ENCODE data around the gene B3GALT6.
"Not testable (repeated sequence)": the region's sequence is repeated elsewhere in the genome, so short reads cannot be mapped to it uniquely, and the experiment has no call there.

B3GALT6 gene

DNA sequence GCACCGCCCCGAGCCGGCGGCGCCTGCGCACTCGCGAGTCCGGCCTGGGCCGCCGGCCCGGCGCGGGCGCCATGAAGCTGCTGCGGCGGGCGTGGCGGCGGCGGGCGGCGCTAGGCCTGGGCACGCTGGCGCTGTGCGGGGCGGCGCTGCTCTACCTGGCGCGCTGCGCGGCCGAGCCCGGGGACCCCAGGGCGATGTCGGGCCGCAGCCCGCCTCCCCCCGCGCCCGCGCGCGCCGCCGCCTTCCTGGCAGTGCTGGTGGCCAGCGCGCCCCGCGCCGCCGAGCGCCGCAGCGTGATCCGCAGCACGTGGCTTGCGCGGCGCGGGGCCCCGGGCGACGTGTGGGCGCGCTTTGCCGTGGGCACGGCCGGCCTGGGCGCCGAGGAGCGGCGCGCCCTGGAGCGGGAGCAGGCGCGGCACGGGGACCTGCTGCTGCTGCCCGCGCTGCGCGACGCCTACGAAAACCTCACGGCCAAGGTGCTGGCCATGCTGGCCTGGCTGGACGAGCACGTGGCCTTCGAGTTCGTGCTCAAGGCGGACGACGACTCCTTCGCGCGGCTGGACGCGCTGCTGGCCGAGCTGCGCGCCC, at the start of gene B3GALT6:
B3GALT6 (plus strand) TSS at position 30 of the 588 bp plus-strand sequence; CDS start at position 72, 42 bp downstream.
- no peak for DNase-seq (ENCODE audit: low read depth)

DNA sequence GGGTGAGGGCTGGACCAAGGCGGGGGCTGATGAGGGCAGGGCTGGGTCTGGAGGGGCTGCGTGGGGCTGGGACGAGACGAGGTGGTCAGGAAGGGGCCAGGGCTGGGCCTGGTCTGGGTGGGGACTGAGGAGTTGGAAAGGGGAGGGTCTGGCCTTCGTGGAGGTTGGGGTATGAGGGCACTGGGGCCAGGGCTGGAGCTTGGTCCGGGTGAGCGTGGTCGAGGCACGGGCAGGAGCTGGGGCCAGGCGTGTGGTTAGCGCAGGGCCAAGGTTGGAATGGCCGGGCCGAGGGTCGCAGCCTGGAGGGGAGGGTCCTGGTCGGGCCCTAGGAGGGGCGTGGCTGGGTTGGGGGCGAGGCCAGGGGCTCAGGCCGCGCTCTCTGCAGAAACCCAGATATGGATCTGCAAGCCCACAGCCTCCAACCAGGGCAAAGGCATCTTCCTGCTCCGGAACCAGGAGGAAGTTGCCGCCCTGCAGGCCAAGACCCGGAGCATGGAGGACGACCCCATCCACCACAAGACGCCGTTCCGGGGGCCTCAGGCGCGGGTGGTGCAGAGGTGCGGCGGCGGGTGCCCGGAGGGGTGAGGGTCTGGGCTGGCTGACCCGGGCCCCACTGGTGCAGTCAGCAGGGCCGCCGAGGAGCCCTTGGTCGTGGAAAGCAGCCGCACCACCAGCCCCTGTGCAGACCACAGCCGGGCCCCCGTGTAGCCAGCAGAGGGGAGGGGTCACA, 49.4 kb upstream of the B3GALT6 start:
- no peak for DNase-seq (ENCODE audit: low read depth)

DNA sequence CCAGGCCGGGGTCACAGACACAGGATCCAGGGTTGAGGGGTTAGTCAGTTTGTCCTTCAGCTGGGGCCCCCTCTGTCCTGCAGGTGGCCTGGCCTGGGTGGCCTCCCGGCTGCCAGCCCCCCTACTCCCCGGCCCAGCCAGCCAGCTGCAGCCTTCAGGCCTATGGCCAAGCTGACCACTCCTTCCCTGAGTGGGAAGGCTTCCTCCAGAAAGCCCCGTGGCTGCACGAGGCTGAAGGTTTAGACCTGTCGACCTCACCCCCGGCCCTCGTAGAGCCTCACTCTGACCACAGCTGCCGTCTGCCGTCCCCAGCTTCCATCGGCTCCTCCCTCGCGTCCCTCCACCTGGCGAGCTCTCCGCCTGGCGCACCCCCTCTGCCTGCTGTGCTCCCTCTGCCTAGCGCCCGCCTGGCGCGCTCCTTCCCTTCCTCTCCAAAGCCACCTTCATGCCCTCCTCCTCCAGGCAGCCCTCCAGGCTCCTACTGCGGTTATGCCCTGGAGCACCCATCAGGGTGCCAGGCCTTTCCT, 48.8 kb upstream of the B3GALT6 start:
- no peak for DNase-seq (ENCODE audit: low read depth)

DNA sequence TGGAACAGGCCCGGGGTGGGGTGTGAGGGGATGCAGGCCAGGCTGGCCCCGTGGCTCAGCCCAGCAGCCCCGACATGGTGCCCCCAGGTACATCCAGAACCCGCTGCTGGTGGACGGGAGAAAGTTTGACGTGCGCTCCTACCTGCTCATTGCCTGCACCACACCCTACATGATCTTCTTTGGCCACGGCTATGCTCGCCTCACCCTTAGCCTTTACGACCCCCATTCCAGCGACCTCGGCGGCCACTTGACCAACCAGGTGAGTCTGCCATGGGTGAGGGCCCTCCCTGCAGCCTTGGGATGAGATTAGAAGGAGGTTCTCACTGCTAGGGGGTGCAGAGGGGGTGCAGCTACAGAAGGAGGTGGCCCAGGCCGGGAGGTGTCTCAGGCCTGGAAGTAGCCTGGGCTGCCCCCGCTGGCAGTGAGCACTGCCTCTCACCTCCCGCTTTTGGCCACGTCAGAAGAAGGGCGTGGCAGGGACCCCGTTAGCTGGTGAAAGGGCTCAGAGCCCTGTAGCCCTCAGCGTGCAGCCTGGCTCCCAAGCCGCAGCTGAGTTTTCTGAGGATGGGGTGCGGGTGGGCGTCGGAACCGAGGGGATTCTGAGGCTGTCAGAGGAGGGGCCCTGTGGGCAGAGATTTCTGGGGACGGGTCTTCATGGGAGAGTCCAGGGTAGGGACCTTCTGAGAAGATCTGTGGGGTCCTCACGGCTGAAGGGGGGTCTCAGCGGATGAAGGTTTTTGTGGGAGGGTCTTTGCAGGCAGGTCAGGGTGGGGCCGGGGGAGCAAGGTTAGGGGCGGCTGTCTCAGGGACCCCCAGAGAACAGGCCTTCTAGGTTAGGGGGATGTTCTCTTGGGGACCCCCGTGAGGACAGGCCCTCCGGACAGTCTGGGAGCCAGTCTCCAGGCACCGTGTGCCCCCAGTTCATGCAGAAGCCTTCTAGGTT, 47.9 kb upstream of the B3GALT6 start:
- no peak for DNase-seq (ENCODE audit: low read depth)

DNA sequence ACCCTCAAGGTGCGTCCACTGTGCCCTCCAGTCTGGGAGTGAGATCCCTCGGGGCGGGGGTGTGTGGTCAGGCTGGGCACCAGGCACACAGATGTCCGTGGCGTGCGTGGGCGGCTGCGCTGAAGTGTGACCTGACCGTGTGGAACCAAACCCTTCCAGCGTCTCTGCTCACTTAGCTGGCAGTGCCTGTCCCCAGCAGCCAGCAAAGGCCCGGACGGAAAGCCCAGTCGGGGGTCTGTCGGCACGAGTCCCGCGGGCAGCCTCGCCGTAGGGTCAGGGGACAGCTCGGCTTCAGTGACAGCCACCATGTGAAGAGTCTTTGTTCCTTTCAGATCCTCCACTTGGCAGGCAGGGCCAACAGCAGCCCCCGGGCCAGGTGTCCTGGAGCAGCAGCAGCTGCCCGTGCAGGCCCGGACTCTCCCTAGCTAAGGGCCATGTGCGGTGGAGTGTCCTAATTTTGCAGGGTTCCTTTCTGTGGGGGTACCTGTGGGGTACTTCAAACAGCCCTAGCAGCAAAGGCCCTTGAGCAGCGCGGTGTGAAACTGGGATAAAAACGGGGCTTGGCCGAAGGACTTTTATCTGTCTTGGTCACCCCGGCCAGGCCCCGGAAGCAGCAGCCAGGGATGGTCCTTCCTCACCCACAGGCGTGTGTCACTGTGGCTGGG, 46.8 kb upstream of the B3GALT6 start:
- no peak for DNase-seq (ENCODE audit: low read depth)

DNA sequence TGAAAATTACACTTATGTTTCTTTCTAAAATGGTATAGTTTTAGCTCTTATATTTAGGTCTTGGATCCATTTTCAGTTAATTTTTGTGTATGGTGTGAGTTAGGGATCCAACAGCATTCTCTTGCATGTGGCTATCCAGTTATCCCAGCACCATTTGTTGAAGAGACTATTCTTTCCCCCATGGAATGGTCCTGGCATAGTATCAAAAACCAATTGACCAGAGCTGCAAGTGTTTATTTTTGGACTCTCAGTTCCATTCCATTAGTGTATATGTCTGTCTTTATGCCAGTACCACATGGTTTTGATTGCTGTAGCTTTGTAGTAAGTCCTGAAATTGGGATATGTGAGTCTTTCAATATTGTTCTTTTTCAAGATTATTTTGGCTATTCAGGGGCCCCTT, 44.1 kb upstream of the B3GALT6 start:
- DNase-seq (ENCODE audit: low read depth), result no peak

DNA sequence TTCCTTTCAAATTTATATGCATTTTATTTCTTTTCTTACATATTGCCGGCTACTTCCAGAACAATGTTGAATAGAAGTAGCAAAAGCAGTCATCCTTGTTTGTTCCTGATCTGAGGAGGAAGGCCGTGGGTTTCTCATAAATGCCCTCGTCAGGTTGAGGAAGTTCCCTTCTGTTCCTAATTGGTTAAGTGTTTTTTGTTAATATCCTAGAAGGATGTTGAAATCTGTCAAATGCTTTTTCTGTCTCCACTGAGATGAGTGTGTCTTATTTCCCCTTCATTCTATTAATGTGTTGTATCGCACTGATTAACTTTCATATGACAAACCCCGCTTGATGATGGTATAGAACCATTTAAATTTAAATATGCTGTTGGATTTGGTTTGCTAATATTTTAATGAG, 42.9 kb upstream of the B3GALT6 start:
- no peak for DNase-seq (ENCODE audit: low read depth)

DNA sequence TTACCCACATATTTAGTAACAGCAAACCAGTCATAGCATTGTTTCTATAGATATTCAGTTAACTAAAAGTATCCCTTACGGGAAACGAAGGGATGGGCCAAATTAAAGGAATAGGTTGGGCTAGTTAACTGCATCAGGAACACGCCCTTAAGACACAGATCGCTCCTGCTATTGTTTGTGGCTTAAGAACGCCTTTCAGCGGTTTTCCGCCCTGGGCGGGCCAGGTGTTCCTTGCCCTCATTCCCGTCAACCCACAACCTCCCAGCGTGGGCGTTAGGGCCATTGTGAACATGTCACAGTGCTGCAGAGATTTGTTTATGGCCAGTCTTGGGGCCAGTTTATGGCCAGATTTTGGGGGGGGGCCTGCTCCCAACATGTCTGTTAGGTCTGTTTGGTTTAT, 40.3 kb upstream of the B3GALT6 start:
- no peak for DNase-seq (ENCODE audit: low read depth)

DNA sequence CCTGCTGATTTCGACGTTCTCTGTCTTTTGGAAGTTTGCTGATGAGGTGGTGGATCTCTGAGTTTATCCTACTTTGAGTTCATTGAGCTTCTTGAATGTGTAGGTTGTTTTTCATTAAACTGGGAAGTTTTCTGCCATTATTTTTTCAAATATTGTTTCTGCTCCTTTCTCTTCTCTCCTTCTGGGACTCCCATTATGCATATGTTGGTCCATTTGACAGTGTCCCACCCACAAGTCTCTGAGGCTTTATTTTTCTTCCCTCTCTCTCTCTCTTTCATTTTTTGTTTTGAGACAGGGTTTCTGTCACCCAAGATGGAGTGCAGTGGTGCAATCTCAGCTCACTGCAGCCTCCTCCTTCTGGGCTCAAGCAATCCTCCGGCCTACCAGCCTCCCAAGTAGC, 37.3 kb upstream of the B3GALT6 start:
- no peak for DNase-seq (ENCODE audit: low read depth)

DNA sequence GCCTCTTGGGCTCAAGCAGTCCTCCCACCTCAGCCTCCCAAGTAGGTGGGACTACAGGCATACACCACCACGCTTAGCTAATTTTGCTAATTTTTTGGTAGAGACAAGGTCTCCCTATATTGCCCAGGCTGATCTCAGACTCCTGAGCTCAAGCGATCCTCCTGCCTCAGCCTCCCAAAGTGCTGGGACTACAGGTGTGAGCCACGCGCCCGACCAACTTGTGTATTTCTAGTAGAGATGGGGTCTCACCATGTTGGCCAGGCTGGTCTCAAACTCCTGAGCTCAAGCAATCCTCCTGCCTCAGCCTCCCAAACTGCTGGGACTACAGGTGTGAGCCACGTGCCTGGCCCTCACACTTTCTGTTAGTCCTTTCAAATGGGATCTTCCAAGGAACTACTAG, 36.3 kb upstream of the B3GALT6 start:
- not testable (repeated sequence) for DNase-seq (ENCODE audit: low read depth)

DNA sequence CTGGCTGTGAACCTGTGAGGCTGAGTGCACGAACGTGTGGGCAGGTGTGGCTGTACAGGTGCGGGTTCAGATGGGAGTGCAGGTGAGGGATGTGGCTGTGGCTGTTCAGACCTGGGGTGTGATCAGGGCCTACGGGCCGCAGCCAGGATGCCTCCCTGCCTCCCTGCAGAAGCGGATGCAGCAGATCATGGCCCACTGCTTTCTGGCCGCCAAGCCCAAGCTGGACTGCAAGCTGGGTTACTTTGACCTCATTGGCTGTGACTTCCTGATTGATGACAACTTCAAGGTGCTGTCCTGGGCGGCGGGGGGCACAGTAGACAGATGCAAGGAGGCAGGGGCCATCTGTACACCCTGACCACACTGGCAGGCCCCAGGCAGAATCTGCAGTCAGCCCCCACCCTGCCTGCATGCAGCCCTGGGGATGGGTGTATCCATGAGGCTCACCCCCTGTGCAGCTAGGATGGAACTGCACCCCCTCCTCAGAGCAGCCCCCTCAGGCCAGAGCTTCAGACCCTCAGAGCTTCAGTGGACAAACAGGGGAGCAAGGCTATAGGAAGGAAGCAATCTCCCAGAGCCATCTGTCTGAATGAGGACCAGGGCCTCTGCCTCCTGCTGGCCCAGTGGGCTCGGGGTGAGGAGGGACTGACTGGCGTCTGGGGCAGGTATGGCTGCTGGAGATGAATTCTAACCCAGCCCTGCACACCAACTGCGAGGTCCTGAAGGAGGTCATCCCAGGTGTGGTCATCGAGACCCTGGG, 35.4 kb upstream of the B3GALT6 start:
- DNase-seq (ENCODE audit: low read depth), result no peak

DNA sequence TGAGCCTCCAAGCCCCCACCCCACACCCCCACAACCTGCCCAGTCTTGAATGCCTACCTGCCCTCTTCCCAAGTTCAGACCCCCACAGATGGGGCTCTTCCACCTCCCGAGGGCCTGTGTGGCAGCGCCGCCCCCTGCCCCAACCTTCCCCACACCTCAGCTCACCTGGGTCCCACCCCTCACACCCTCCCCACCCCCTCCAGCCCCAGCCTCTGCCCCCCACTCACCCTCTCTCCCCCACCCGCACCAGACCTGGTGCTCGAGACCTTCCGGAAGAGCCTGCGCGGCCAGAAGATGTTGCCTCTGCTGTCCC, 34.9 kb upstream of the B3GALT6 start:
- DNase-seq (ENCODE audit: low read depth), result no peak

DNA sequence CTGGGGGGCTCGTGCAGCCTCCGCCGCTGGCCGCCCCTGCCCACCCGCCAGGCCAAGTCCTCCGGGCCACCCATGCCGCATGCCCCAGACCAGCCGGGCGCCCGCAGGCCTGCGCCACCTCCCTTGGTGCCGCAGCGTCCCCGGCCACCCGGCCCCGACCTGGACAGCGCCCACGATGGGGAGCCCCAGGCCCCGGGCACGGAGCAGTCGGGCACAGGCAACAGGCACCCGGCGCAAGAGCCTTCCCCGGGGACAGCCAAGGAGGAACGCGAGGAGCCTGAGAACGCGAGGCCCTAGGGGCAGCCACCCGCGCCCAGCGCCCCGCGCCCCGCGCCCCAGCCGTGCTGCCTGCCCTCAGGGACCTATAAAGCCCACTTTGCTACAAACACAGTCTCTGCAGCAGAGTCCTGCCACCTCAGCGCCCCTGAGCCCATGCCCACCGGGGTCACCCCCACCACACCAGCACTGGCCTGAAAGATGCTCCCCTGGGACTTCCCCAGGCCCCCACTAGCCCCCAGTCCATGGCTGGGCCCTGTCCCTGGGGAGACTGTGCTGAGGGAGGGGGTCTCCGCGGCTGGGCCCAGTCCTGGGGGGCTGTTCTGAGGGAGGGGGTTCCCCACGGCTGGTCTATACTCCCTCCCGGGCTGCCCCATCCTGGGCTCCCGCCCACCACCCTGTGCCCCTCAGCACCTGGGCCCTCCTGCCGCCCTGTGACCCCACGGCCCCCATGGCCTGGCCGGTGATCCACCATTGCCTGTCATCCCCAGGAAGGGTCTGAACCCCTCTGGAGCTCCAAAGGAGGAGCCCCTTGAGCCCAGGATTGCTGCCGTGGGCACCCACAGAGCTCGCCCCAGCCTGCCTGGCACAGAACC, 34.2 kb upstream of the B3GALT6 start:
- no peak for DNase-seq (ENCODE audit: low read depth)

DNA sequence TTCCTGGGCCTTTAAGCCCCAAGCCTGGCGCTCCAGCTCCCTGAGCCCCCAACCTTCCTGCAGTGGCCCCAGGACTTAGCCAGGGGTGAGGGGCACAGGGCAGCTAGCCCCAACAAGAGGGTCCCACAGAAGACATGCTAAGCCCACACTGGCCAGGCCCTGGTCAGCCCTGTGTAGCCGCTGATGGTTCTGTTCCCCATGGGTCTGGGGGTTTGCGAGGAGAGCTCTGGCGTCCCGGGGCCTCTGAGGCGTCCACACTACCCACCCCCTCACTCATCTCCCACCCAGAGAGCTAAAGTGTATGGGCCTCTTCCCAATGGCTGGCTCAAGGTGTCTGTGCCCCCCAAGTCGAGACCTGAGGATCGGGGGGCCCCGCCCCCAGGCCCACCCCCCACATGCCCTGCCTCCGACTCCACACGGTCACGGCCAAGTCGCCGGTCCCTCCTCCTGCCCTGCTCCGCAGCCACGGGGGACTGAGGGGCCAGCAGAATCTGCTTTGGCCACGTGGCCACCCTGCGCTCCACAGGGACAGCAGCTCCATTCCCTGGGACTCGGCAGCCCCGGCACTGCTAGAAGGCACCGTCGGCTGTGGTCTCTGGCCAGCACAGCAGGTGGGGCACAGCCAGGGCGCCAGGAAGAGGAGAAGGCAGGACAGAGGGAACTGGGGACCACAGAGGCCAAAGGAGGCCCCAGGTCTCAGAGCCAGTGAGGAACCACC, 33.5 kb upstream of the B3GALT6 start:
- DNase-seq (ENCODE audit: low read depth), result no peak

DNA sequence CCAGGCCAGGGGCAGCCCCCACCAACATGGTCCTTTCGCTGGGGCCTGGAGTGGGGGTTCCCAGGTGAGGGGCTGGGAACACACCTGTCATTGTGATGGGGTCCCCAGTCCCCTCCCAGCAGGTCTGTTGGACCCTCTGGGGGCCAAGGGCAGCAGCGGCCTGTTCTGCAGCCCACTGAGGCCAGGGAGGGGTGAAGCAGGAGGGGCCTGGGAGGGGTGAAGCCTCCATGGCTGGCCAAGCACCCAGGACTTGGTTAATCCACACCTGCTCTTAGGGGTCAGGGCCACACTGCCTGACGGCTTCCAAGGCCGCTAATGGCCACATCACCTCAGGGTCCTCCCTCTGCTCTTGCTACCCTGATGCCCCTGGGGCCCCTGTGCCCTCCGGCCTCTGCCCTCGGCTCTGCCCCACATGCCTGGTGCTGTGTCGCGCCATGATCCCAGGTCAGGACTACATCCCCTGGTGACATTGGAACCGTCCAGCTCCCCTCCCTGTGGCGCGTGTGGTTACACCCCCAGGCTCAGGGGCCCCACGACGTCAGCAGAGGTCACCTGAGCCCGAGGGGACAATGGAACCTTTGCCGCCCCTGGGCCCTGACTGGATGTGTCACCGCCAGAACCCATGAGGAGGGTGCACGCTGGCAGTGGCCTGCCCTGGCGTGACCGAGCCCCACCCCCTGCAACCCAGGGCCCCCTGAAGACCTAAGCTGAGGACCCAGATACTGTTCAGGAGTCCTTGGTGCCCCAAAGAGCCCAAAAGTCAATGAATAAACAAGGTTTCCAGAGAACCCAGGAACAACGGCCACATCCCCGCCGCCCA, 32.7 kb upstream of the B3GALT6 start:
- no peak for DNase-seq (ENCODE audit: low read depth)

DNA sequence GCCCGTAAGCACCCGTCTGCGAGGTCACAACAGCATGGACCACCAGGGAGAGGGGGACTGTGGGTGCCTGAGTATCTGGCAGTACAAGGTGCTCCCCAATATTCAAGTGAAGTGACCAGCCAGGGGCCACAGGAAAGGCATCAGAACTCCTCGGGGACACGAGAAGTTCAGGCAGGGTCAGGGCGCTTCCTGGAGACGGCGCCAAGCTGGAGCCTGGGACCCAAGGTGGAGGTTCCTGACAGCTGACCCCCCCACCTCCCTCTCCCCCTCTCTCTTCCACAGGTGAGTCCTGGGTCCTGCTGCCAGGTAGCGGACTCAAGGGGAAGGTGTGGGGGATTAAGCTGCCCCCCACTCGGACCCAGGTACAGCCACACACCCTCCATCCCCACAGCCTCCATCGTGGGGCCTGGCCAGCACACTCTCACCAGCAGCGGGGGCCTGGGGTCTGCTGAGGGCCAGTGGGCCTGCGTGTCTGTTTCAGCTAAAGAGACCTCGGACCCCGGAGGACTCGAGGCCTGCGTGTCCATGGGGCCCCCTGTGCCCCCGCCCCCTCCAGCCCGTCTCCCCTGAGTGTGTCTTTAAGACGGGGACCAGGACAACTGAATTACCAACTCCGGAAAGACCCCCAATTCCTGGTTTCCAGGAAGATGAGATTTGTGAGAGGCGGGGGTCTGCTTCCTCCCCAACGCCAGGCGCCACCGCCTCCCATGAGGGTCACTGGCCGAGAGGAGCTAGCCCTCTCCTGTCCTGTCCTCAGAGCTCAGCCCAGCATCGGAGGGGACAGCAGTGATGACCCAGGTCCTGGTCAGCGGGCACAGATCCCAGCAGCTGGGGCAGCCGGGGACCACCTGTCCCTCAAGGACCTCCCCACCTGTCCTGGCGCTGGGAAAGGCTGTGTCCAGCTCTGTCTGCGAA, 31.8 kb upstream of the B3GALT6 start:
- DNase-seq (ENCODE audit: low read depth), result no peak

DNA sequence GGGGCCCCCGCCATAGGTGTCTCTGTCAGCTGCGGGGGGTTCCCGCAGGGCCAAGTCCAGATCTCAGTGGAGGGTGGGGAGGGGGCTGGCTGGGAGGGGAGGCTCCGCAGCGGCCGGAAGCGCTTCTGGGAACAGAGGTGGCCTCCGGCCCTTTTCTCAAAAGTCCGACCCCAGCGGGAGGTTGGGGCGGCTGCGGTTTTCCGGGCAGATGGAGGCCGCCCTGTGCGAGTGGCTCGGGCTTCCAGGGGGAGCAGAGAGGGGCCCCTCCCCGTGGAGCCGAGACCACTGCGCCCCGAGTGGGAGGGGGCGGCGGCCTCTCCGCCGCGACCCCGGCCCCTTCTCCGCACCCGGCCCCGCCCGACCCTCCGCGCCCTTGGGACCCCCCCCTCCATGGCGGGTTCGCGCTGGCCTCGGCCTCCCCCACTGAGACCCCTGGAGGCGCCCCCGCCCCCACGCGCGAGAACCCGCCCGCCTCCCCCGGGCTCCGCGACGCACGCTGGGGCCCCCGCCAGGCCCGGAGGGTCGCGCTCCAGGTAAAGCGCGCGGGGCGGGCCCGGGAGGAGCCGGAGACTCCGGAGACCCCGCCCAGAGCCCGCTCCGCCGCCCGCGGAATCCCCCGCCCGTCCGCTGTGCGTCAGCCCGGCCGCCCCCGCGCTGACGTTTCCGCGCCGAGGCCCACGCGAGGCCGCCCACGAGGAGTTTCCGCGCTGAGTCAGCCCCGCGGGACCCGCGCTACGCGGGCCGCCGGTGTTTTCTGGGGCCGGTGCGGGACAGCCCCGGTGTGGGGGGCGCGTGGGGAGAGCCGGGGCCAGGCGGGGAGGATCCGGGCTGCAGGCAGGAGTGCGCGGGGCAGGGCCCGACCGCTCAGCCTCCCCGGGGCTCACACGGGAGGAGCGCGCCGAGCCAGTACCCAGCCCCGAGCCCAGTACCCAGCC, 30.9 kb upstream of the B3GALT6 start:
- peak; percentile 61 for DNase-seq (ENCODE audit: low read depth)

All from stimulated activated CD8-positive, alpha-beta memory T cell treated with anti-CD3 and anti-CD28 coated beads, Interleukin-7, amount 100 ng/mL, for 24 hours (primary cell).